ENCODE data around the gene CORO1C.

CORO1C gene

DNA sequence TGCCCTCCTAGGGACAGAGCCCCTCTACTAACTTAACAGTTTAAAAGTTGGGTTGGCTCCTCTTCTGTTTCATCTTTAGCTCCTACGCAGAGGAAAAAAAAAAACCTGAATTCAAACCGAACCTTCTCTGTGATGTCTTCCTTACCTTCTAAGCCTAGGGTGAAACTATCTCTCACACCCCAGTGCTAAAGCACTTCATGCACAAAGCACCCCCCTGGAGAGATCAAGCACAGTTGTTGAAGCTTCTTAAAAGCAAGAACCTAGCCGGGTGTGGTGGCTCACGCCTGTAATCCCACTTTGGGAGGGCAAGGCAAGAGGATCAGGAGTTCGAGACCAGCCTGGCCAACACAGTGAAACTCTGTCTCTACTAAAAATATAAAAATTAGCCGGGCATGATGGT is 37.6 kb downstream of the CORO1C start:
- TF ChIP-seq, protein P1, sequence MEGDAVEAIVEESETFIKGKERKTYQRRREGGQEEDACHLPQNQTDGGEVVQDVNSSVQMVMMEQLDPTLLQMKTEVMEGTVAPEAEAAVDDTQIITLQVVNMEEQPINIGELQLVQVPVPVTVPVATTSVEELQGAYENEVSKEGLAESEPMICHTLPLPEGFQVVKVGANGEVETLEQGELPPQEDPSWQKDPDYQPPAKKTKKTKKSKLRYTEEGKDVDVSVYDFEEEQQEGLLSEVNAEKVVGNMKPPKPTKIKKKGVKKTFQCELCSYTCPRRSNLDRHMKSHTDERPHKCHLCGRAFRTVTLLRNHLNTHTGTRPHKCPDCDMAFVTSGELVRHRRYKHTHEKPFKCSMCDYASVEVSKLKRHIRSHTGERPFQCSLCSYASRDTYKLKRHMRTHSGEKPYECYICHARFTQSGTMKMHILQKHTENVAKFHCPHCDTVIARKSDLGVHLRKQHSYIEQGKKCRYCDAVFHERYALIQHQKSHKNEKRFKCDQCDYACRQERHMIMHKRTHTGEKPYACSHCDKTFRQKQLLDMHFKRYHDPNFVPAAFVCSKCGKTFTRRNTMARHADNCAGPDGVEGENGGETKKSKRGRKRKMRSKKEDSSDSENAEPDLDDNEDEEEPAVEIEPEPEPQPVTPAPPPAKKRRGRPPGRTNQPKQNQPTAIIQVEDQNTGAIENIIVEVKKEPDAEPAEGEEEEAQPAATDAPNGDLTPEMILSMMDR (IDR thresholded peaks at IDR 0.05; ENCODE audit: borderline replicate concordance, control extremely low read depth, extremely low read depth, insufficient read depth, missing control alignments), result no peak
- in situ Hi-C loops (cut with MboI; ENCODE audit: low sequenced_read_pairs, unreplicated experiment), result no loop called here
- DNase-seq (ENCODE audit: low spot score), result no peak

DNA sequence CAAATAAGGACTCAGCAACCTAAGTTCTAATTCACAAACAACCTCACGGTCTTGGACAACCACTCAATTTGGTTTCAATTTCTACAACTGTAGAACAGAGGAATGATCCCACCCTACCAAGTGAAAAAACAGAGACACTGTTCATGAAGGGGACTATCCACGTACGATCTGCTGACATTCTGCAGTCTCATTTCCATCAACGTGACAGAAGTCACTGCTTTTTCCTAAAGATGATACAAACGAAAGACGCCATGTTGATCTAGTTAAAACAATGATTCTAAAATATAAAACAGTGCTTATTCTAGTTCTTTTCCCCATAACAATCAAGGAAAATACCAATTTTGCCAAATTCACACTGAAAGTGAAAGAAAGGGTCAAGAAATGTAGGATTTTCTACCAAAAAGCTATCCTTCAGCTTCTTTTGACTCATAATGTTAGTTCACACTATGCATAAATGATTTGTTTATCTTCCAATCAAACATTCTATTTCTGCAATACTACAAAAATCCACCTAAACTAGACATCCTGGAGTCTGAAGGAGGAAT is 38.1 kb downstream of the CORO1C start:
- no peak for DNase-seq (ENCODE audit: low spot score)
- in situ Hi-C loops (cut with MboI; ENCODE audit: low sequenced_read_pairs, unreplicated experiment), result no loop called here
- TF ChIP-seq, protein P1 (IDR thresholded peaks at IDR 0.05; ENCODE audit: borderline replicate concordance, control extremely low read depth, extremely low read depth, insufficient read depth, missing control alignments), result no peak

DNA sequence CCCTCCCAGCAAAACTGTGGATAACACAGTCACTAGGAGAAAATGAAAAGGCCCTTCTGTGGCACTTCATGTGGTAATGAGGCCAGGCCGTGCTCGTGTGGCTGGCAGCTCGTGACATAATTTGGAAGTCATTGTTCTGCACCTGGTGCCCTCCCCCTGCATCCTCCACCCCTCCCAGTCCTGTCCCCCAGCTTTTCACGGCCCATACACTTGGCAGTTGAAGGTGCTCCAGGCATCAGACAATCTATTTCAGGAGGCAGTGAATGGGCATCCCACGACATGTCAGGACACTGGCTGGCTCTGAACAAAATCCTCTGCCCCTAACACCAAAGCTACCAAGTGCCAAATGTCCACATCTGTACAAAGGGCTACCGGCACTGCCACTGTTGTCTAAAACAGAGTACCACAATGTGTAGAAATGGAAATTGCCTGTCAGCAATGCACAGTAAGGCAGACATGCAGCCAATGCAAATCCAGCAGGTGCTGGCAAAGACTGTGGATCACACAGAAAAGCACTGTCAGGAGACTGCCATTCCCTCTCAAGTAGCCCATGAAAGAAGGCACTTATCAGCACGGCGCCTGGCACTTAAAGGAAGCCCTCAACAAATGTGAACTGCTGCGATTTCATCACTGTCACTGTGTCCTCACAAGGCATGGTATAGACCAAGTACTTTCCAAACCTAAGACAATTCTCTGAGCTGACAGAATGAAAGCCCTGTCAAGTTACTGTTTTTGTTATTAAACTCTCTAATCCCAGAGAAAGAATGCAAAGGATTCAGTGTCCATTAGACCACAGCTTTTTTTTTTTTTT is 39.1 kb downstream of the CORO1C start:
- in situ Hi-C loops (cut with MboI; ENCODE audit: low sequenced_read_pairs, unreplicated experiment), result no loop called here
- DNase-seq (ENCODE audit: low spot score), result no peak
- TF ChIP-seq, protein P1 (IDR thresholded peaks at IDR 0.05; ENCODE audit: borderline replicate concordance, control extremely low read depth, extremely low read depth, insufficient read depth, missing control alignments), result no peak

DNA sequence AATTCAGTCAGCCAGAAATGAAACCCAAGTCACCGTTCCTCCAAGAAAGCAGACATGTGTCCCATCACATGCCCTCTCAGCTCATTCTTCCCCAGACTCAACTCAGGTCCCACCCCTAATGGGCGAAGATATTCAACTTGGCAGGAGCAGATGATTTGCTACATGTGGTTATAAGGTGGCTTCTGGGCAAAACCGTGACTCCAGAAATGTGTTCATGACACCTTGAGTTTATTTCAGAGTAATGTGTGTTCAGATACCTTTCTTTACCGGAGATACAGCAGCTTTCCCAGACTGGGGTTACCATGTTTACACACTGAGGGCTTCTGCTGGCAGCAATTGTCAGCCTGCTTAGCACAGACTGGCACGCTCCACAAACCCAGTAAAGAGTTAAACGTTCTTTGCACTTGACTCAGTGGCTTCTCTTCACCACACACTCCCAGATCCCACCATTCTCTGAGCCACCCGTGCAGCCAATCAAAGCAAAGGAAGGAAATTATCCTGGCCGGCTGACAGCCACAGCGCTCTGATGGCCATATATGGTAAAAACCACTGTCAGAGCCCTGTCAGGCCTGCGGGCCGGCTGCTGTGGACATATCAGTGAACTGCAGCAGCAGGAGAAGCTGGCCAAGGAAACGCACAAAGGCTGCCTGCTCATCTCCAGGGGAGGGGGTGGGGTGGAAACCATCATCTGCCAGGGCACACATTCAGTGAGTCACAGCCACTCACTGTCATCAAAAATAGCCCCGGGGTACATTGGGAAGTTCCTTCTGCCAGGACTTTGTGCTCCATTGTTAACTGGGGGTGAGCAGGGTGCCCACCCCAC is 39.9 kb downstream of the CORO1C start:
- in situ Hi-C loops (cut with MboI; ENCODE audit: low sequenced_read_pairs, unreplicated experiment), result no loop called here
- DNase-seq (ENCODE audit: low spot score), result peak; percentile 58
- TF ChIP-seq, protein P1 (IDR thresholded peaks at IDR 0.05; ENCODE audit: borderline replicate concordance, control extremely low read depth, extremely low read depth, insufficient read depth, missing control alignments), result no peak

DNA sequence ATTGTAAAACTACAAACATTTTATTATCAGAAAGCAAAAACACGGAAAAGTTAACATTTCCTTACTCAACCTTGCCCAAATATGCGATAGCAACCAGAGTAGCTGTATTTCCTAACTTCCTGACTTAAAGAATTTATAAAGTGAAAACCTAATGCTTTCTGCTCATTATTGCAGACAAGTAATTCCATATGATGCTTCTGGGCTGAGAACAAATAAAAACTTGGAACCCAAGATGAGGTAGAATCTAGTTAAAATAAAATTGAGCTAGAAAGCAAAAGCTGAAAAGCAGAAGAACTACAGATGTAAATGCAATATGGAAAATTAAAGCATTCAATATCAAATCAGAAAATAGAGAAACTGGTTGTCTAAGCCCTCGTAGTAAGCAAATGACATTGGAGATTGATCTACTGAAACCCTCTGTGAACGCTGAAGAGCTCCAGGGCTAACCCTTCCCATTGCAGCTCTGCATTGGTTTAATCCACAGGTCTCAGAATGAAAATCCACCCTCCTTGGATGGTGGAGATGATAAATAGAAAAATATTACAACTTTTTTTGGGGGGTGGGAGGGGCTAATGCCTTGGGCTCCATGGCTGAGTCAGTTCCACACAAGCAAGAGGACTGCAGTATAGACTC is 40.7 kb downstream of the CORO1C start:
- no peak for DNase-seq (ENCODE audit: low spot score)
- in situ Hi-C loops (cut with MboI; ENCODE audit: low sequenced_read_pairs, unreplicated experiment), result no loop called here

DNA sequence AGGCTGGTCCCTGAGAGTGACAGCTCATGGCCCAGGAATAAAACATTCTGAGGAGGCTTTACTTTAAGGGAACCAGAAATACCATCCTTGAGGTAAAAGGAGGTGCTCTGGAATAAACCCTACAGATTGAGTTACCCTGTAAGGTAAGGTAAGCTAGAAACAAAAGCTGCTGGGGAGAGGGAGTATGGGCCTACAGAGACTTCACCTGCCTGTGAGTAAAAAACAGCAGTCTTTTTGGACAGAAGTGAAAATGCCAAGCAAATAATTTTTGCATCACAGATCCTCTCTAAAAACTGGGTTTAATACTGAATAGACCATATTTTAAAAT is 41.2 kb downstream of the CORO1C start:
- in situ Hi-C loops (cut with MboI; ENCODE audit: low sequenced_read_pairs, unreplicated experiment), result no loop called here
- DNase-seq (ENCODE audit: low spot score), result no peak
- TF ChIP-seq, protein P1 (IDR thresholded peaks at IDR 0.05; ENCODE audit: borderline replicate concordance, control extremely low read depth, extremely low read depth, insufficient read depth, missing control alignments), result no peak

More for the DNA sequence above, 40.7 kb downstream of the CORO1C start:
- TF ChIP-seq, protein P1 (IDR thresholded peaks at IDR 0.05; ENCODE audit: borderline replicate concordance, control extremely low read depth, extremely low read depth, insufficient read depth, missing control alignments), result no peak

All from GM13976 (cell line).